Progenitor cell of endocrine pancreas (in vitro differentiated cells): Measurements from ENCODE around the gene GRIN2B. TPM values are rescaled to one million over a fixed set of nuclear protein-coding genes. Genes with fewer than 3 reads are reported as not detected.

ENCODE experiments used
- DNase-seq: peaks from one replicate; pipeline ENCODE4 v3.0.0; 2021; ENCODE audit warnings: low spot score; ENCODE audit not compliant: unreplicated experiment
- H3K27ac Mint-ChIP-seq: 2 replicates; pipeline ENCODE4 v1.8.0; 2021; ENCODE audit warnings: mild to moderate bottlenecking, moderate library complexity, mixed read lengths
- H3K27me3 Mint-ChIP-seq: 2 replicates; pipeline ENCODE4 v1.8.0; 2021; ENCODE audit warnings: mixed read lengths
- H3K36me3 Mint-ChIP-seq: 2 replicates; pipeline ENCODE4 v1.8.0; 2022; ENCODE audit warnings: mixed read lengths; ENCODE audit not compliant: insufficient read depth
- H3K4me1 Mint-ChIP-seq: 2 replicates; pipeline ENCODE4 v1.8.0; 2021; ENCODE audit warnings: low read depth, mixed read lengths
- H3K4me3 Mint-ChIP-seq: 2 replicates; pipeline ENCODE4 v1.8.0; 2021; ENCODE audit warnings: low read depth, mild to moderate bottlenecking, moderate library complexity, mixed read lengths
- H3K9me3 Mint-ChIP-seq: 2 replicates; pipeline ENCODE4 v1.8.0; 2021; ENCODE audit warnings: low read depth, mixed read lengths
- CTCF ChIP-seq: fragments of 200-600 bp; sonication (generic); IDR thresholded peaks from one replicate; pipeline ENCODE4 v1.5.0; 2021; ENCODE audit warnings: antibody characterized with exemption, mild to moderate bottlenecking; ENCODE audit not compliant: unreplicated experiment
- total RNA-seq: library from RNA; stranded (reverse); gene quantifications from 2 replicates; pipeline ENCODE4 v1.2.1, GENCODE V29; 2021

Gene GRIN2B
- total RNA-seq, 1 donor from 2014 or later = not detected

- H3K4me3 Mint-ChIP-seq = no peak overlapping the region
- H3K36me3 Mint-ChIP-seq = no peaks in the 10 kb centered on the region
- no peak overlapping the region for H3K27ac Mint-ChIP-seq
Observed at GRCh38 chr12:13942826-13943225, 38.6 kb downstream of the GRIN2B start.

DNA sequence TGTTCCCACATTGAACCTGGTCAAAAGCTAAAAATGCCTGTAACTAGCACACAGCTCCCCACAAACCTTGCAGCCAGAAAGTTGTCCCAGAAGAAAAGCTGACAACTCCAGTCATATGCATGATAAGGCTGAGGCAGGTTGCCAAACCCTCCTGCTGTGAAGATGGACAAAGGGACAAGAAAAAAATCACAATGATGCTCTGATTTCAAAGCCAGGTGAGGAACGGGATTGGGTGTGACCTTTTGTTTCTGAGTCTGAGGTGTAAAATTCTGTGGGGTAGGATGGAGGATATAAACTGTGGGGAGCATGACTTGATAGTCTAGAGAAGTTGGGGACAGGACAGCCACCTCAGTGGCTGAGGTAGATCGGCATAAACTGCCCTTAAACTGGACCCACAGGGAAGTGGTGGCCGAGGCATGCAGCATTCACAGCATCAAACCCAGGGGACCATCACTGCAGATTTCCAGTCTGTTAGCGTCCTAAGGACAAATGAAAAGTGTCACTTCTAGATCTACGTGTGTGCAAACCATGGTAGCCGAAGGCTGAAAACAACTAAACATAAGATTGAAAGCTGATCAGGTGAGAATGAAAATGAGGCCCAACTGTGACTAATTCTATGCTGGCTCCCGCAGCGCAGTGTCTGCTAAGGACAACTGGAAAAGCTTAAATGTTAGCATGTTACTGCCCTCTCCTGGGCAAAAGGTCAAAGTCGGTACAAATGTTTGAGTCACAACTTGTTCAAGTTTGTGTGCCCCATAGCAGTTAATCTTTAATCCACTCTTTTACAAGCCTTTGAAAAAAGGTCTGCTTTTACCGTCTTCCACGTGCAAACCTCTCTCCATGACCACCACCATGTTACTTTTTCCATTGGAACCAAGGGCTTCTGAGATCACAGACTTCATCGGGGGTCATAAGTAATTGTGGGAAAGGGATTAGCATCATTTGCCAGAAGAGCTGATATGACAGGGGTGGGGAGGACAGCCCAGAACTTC lies 39.8 kb downstream of the GRIN2B start:
- H3K4me1 Mint-ChIP-seq = peaks cover 16% of the 10 kb centered on the region
- DNase-seq = peak; percentile 54
- no peak overlapping the region for H3K27ac Mint-ChIP-seq
- peaks cover 8% of the 10 kb centered on the region for H3K27me3 Mint-ChIP-seq
- H3K36me3 Mint-ChIP-seq = peaks cover 2% of the 10 kb centered on the region
- peaks cover 9% of the 10 kb centered on the region for H3K9me3 Mint-ChIP-seq
- peak; percentile 81 for TF ChIP-seq CTCF
- H3K4me3 Mint-ChIP-seq = no peak overlapping the region

More at GRCh38 chr12:13942826-13943225, 38.6 kb downstream of the GRIN2B start:
- Mint-ChIP-seq H3K27me3 (peaks cover 8% of the 10 kb centered on the region), H3K4me1 (peaks cover 16% of the 10 kb centered on the region), H3K9me3 (peaks cover 1% of the 10 kb centered on the region)
- no peak for TF ChIP-seq CTCF
- no peak for DNase-seq

DNA sequence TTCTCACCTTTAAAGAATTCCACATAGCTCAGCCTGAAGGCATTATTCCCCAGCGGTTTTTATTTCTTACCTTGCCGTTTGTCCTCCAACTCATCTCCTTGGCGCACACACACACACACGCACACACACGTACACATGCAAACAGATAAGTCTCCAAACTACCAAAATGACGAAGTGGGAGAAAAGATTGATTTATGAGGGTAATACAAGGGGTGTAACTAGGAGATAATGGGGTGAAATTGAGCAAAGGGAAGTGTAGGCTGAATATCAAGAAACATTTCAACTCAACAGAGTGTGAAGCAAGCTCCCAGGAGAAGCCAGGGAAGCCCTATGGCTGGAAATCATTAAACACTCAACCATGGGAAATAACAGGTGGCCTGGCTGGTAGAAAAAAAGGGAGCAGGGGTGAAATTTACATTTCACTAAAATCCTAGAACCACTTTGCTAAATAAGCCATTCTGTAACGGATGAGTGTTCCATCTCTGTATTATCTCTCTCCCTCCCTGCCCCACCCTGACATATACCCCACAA lies 41.0 kb downstream of the GRIN2B start:
- peak overlapping the region; percentile 41 for H3K27ac Mint-ChIP-seq

GRCh38 chr12:13937735-13938134 lies 43.7 kb downstream of the GRIN2B start:
- peaks cover 9% of the 10 kb centered on the region for H3K9me3 Mint-ChIP-seq
- H3K36me3 Mint-ChIP-seq = peaks cover 2% of the 10 kb centered on the region
- H3K27ac Mint-ChIP-seq = no peak overlapping the region
- DNase-seq = no peak
- H3K4me1 Mint-ChIP-seq = peaks cover 16% of the 10 kb centered on the region
- TF ChIP-seq CTCF = no peak
- no peak overlapping the region for H3K4me3 Mint-ChIP-seq
- H3K27me3 Mint-ChIP-seq = no peaks in the 10 kb centered on the region

More for the DNA sequence above, 41.0 kb downstream of the GRIN2B start:
- no peak for DNase-seq
- H3K4me1 Mint-ChIP-seq = peaks cover 16% of the 10 kb centered on the region
- H3K4me3 Mint-ChIP-seq = no peak overlapping the region
- H3K36me3 Mint-ChIP-seq = peaks cover 2% of the 10 kb centered on the region
- peaks cover 9% of the 10 kb centered on the region for H3K9me3 Mint-ChIP-seq
- H3K27me3 Mint-ChIP-seq = peaks cover 8% of the 10 kb centered on the region
- no peak for TF ChIP-seq CTCF

GRCh38 chr12:13935169-13935568 lies 46.2 kb downstream of the GRIN2B start:
- no peak for TF ChIP-seq CTCF
- Mint-ChIP-seq H3K4me1 (peaks cover 2% of the 10 kb centered on the region), H3K36me3 (peaks cover 2% of the 10 kb centered on the region), H3K27me3 (no peaks in the 10 kb centered on the region), H3K4me3 (no peak overlapping the region), H3K9me3 (peaks cover 9% of the 10 kb centered on the region), H3K27ac (no peak overlapping the region)
- DNase-seq = no peak
